BLaER1 (cell line): ENCODE measurements around the gene OSTN.

Experiments
- H3K27ac ChIP-seq: shearing (Covaris generic); formaldehyde crosslinking; 2 replicates; pipeline ENCODE4 v1.8.1; 2022
- H3K27me3 ChIP-seq: shearing (Covaris generic); formaldehyde crosslinking; 2 replicates; pipeline ENCODE4 v1.8.1; 2022
- H3K36me3 ChIP-seq: shearing (Covaris generic); formaldehyde crosslinking; 2 replicates; pipeline ENCODE4 v1.8.1; 2022
- H3K4me1 ChIP-seq: shearing (Covaris generic); formaldehyde crosslinking; 2 replicates; pipeline ENCODE4 v1.8.1; 2022
- H3K4me2 ChIP-seq: shearing (Covaris generic); formaldehyde crosslinking; 2 replicates; pipeline ENCODE4 v1.8.1; 2022
- H3K4me3 ChIP-seq: shearing (Covaris generic); formaldehyde crosslinking; 2 replicates; pipeline ENCODE4 v1.8.1; 2022
- H3K9ac ChIP-seq: shearing (Covaris generic); formaldehyde crosslinking; 2 replicates; pipeline ENCODE4 v1.8.1; 2022
- H3K9me3 ChIP-seq: shearing (Covaris generic); formaldehyde crosslinking; 2 replicates; pipeline ENCODE4 v1.8.1; 2022
- H4K20me1 ChIP-seq: shearing (Covaris generic); formaldehyde crosslinking; 2 replicates; pipeline ENCODE4 v1.8.1; 2022
- Cebpa-rat ChIP-seq: shearing (Covaris generic); IDR thresholded peaks from 2 replicates; pipeline ENCODE4 v1.8.1; 2022

OSTN gene

GRCh38 chr3:191301017-191301416 is 102.0 kb downstream of the OSTN start:
- Histone ChIP-seq H3K4me1 (peaks cover 6% of the 10 kb centered on the region; the same call in 1 of the 2 replicates), H3K4me3 (no peak overlapping the region), H3K9ac (no peak overlapping the region), H3K27me3 (no peaks in the 10 kb centered on the region), H4K20me1 (no peaks in the 10 kb centered on the region), H3K4me2 (no peak overlapping the region), H3K27ac (no peak overlapping the region), H3K9me3 (no peaks in the 10 kb centered on the region), H3K36me3 (no peaks in the 10 kb centered on the region)
- TF ChIP-seq Cebpa-rat, result no peak

DNA sequence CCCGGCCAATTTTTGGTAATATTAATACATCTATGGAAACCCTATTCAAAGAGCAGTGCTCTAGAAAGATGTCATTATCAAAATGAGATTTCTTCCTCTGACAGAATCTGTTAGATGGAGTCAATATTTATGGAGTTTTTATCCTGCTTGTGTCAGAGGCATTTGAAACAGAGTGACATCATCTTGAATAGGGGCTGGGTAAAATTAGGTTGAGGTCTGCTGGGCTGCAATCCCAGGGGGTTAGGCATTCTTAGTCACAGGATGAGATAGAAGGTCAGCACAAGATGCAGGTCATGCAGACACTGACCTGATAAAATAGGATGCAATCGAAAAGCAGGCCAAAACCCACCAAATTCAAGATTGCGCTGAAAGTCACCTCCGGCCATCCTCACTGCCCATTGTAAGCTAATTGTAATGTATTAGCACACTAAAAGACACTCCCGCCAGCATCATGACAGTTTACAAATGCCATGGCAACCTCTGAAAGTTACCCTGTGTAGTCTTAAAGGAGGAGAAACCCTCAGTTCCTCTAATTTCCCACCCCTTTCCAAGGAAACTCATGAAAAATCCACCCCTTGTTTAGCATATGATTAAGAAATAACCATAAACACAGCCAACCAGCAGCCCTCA is 102.9 kb downstream of the OSTN start:
- no peaks in the 10 kb centered on the region for H4K20me1 ChIP-seq
- no peaks in the 10 kb centered on the region for H3K36me3 ChIP-seq
- no peak overlapping the region for H3K4me2 ChIP-seq
- H3K4me1 ChIP-seq, result no peaks in the 10 kb centered on the region
- no peak overlapping the region for H3K27ac ChIP-seq
- H3K4me3 ChIP-seq, result no peak overlapping the region
- TF ChIP-seq Cebpa-rat, result no peak
- H3K27me3 ChIP-seq, result no peaks in the 10 kb centered on the region
- H3K9ac ChIP-seq, result no peak overlapping the region
- no peaks in the 10 kb centered on the region for H3K9me3 ChIP-seq

DNA sequence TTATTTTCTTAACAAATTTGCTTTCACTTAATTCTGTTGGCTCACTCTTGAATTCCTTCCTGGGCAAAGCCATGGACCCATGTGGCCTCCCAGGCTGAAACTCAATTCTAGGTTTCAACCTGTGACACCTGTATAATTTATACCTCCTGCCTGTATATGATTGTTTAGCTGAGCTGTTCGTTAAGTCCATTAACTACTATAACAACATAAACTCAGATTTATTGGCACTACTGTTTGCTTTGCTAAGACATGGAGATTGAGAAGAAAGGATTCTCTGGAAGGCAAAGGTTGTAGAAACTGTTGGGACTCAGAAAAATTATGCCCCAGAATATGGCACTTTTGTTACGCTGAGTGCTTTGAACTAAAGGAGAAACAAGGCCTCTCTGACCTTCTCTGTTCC is 103.4 kb downstream of the OSTN start:
- Histone ChIP-seq H3K4me3 (no peak overlapping the region), H3K27ac (no peak overlapping the region), H3K4me2 (no peak overlapping the region), H3K4me1 (no peaks in the 10 kb centered on the region), H3K27me3 (no peaks in the 10 kb centered on the region), H4K20me1 (no peaks in the 10 kb centered on the region), H3K9ac (no peak overlapping the region), H3K9me3 (no peaks in the 10 kb centered on the region), H3K36me3 (no peaks in the 10 kb centered on the region)
- TF ChIP-seq Cebpa-rat, result no peak

DNA sequence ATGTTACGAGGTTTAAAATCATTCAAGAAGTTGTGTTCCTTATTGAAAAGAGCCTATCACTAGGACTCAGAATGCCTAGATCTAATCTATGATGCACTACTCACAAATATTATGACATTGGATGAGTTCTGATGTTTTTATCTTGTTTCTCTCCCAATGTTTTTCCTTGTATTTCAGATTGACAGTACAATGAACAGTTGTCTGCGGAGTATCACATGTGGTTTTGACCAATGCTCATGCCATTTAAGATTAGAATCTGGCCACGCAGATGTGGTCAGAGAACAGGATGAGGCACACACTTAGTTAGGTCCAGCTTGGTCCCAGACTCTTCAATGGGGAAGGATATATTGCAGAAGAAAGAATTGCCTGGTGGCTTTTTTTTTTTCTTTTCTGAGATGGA is 104.6 kb downstream of the OSTN start:
- TF ChIP-seq Cebpa-rat, result no peak

DNA sequence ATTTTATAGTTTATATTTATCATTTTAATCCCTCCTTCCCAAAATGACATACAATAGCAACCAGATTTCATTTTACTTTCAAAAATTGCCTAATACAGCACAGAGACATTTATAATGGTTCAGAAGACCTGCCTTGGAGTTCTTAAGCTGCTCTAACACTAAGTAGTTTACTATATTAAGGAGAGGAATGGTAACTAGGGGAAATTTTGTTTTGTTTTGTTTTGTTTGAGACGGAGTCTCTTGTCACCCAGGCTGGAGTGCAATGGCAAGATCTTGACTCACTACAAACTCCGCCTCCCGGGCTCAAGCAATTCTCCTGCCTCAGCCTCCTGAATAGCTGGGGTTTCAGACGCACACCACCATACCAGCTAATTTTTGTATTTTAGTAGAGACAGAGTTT is 107.4 kb downstream of the OSTN start:
- no peaks in the 10 kb centered on the region for H3K9me3 ChIP-seq
- H3K27me3 ChIP-seq, result no peaks in the 10 kb centered on the region
- no peak overlapping the region for H3K4me3 ChIP-seq
- no peak for TF ChIP-seq Cebpa-rat
- no peaks in the 10 kb centered on the region for H3K4me1 ChIP-seq
- H4K20me1 ChIP-seq, result no peaks in the 10 kb centered on the region
- H3K27ac ChIP-seq, result no peak overlapping the region
- no peaks in the 10 kb centered on the region for H3K36me3 ChIP-seq
- H3K4me2 ChIP-seq, result no peak overlapping the region
- H3K9ac ChIP-seq, result no peak overlapping the region

More for the DNA sequence above, 104.6 kb downstream of the OSTN start:
- H3K4me2 ChIP-seq, result no peak overlapping the region
- H3K4me1 ChIP-seq, result no peaks in the 10 kb centered on the region
- H3K9me3 ChIP-seq, result no peaks in the 10 kb centered on the region
- H3K27me3 ChIP-seq, result no peaks in the 10 kb centered on the region
- no peaks in the 10 kb centered on the region for H3K36me3 ChIP-seq
- H4K20me1 ChIP-seq, result no peaks in the 10 kb centered on the region
- H3K9ac ChIP-seq, result no peak overlapping the region
- H3K27ac ChIP-seq, result no peak overlapping the region
- no peak overlapping the region for H3K4me3 ChIP-seq

- Histone ChIP-seq H3K4me2 (no peak overlapping the region), H3K27me3 (no peaks in the 10 kb centered on the region), H3K9ac (no peak overlapping the region), H3K9me3 (no peaks in the 10 kb centered on the region), H3K4me3 (no peak overlapping the region), H3K4me1 (no peaks in the 10 kb centered on the region), H4K20me1 (no peaks in the 10 kb centered on the region), H3K27ac (no peak overlapping the region), H3K36me3 (no peaks in the 10 kb centered on the region)
- no peak for TF ChIP-seq Cebpa-rat
Measured at GRCh38 chr3:191307341-191307740, 108.3 kb downstream of the OSTN start.

DNA sequence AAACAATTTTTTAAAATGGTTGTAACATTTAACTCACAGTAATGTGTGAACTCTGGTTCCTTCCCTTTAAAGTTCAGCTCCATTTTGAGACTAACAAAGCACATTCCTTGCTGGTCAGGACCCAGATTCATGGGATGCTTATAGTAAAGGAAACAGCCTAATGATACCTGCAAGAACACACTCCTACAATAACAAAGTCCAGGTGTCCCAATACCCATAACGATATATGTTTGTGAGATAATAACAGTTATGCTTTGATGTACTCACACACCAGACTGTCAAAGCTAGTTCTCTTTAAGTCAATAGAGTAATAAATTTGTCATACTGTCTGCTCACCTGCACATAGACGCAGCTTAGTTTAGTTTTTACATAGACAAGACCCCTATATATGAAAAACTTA is 114.3 kb downstream of the OSTN start:
- H3K4me3 ChIP-seq, result no peak overlapping the region
- no peak overlapping the region for H3K9ac ChIP-seq

GRCh38 chr3:191314109-191314728 is 115.2 kb downstream of the OSTN start:
- TF ChIP-seq Cebpa-rat, result no peak
- H3K9me3 ChIP-seq, result peaks cover 14% of the 10 kb centered on the region
- H3K9ac ChIP-seq, result no peak overlapping the region
- no peak overlapping the region for H3K27ac ChIP-seq
- no peak overlapping the region for H3K4me2 ChIP-seq
- no peaks in the 10 kb centered on the region for H3K4me1 ChIP-seq
- H3K4me3 ChIP-seq, result no peak overlapping the region
- no peaks in the 10 kb centered on the region for H4K20me1 ChIP-seq
- H3K36me3 ChIP-seq, result no peaks in the 10 kb centered on the region
- H3K27me3 ChIP-seq, result no peaks in the 10 kb centered on the region

More for the DNA sequence above, 114.3 kb downstream of the OSTN start:
- Histone ChIP-seq H3K27ac (no peak overlapping the region), H3K27me3 (no peaks in the 10 kb centered on the region), H3K4me1 (no peaks in the 10 kb centered on the region), H3K9me3 (peaks cover 14% of the 10 kb centered on the region), H3K36me3 (no peaks in the 10 kb centered on the region), H4K20me1 (no peaks in the 10 kb centered on the region), H3K4me2 (no peak overlapping the region)
- TF ChIP-seq Cebpa-rat, result no peak
